ENCODE measurements around the gene ITIH6.
A peak's percentile ranks its signal among the peaks of the same experiment; 100 is the strongest.
"Not testable (repeated sequence)": the region's sequence is repeated elsewhere in the genome, so short reads cannot be mapped to it uniquely, and the experiment has no call there.

ITIH6 gene, protein sequence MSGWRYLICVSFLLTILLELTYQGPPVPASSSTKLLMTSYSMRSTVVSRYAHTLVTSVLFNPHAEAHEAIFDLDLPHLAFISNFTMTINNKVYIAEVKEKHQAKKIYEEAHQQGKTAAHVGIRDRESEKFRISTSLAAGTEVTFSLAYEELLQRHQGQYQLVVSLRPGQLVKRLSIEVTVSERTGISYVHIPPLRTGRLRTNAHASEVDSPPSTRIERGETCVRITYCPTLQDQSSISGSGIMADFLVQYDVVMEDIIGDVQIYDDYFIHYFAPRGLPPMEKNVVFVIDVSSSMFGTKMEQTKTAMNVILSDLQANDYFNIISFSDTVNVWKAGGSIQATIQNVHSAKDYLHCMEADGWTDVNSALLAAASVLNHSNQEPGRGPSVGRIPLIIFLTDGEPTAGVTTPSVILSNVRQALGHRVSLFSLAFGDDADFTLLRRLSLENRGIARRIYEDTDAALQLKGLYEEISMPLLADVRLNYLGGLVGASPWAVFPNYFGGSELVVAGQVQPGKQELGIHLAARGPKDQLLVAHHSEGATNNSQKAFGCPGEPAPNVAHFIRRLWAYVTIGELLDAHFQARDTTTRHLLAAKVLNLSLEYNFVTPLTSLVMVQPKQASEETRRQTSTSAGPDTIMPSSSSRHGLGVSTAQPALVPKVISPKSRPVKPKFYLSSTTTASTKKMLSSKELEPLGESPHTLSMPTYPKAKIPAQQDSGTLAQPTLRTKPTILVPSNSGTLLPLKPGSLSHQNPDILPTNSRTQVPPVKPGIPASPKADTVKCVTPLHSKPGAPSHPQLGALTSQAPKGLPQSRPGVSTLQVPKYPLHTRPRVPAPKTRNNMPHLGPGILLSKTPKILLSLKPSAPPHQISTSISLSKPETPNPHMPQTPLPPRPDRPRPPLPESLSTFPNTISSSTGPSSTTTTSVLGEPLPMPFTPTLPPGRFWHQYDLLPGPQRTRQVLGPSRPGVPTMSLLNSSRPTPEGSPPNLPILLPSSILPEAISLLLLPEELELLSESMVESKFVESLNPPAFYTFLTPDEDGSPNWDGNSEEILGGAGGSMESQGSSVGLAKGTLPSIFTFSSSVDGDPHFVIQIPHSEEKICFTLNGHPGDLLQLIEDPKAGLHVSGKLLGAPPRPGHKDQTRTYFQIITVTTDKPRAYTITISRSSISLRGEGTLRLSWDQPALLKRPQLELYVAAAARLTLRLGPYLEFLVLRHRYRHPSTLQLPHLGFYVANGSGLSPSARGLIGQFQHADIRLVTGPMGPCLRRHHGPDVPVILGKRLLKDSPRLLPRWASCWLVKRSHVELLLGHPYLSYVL

DNA sequence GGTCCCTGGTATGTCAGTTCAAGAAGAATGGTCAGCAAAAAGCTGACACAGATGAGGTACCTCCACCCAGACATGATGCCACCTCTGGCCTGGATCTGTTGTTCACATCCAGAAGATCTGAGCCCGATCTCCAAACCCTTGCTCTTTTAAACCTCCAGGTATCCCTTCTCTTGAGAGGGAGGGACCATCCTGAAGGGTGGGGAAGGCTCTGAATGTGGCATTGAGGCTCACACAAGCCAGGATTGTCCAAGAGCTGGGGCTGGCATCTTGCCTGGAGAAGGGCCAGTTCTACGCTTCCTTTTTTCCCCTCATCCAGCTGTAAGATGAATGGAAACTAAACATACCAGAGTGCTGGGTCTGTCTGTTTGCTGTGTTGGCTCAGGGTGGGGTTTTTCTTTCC lies at the start of gene ITIH6:
Gene ITIH6 (minus strand): TSS at position 119 of the 400 bp plus-strand sequence. CDS start 45 bp downstream, at position 74.
- no peak for DNase-seq (ENCODE audit: low spot score)

DNA sequence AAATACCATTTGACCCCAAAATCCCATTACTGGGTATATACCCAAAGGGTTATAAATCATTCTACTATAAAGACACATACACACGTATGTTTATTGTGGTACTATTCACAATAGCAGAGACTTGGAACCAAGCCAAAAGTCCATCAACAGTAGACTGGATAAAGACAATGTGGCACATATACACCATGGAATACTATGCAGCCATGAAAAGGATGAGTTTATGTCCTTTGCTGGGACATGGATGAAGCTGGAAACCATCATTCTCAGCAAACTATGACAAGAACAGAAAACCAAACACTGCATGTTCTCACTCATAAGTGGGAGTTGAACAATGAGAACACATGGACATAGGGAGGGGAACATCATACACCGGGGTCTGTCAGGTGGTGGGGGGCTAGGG lies 49.6 kb upstream of the ITIH6 start:
- DNase-seq (ENCODE audit: low spot score) = not testable (repeated sequence)

DNA sequence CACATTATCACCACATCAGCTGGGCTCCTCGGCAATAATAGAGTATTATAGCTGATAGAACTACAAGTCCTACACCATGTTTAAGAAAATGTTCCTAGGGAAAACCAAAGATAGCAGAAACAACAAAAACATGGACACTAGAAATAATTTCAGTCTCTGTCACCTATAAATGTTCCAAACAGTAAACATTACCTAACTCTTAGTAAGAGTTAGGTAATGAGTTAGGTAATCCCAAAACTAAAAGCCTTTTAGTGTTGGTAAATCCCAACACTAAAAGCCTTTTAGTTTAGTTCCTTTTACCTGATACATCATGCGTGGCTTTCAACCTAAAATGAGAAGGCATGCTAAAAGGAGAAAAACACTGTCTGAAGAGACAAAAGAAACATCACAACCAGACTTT lies 45.0 kb upstream of the ITIH6 start:
- DNase-seq (ENCODE audit: low spot score) = no peak

DNA sequence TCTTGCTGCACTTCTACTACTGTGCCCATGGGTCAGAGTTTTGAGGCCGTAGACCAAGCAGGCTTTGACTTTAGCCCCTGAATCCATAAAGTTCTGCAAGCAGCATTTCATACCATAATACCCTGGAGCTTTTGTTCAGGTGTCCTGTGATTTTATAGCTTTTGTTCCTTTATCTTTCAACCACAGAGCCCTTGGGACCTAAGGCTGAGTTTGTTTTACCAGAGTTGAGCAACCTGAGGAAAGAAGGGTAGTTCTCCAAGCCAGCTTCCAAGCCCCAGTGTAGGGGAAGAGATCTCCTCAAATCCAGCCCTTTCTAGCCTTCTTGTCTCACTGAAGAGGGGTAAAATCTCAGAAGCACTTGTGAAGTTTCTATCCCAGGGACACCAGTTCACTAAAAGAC lies 44.6 kb upstream of the ITIH6 start:
- no peak for DNase-seq (ENCODE audit: low spot score)

DNA sequence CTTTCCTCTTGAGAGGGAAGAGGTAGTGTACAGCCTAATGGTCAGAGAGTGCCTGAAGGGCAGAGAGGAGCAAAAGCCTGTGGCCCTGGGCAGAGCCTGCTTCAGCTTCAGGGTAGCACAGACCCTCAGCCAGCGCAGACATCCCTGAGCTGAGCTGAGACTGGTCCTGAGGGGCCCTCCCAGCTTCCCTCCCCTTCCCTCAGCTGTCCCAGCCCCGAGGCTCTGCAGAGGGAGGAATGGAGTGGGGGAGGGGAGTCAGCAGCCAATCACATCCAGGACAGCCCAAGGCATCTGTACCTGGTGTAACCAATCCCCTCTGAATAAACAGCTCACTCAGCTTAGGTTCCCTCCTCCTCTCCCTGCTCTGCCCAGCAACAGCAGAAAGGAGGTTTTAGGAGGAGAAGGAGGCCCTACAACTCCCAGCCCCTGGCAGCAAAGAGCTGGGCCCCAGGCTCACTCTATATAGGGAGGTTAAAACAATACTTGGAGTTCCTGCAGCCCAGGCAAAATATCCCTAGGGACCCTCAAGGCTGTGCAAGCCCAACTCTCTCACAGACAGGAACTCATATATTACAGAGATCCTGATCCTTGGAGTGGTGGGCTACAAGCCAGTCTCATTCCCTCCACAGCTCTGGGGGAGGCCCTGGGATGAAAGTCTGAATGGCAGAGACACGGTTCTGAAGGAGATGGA lies 43.3 kb upstream of the ITIH6 start:
- not testable (repeated sequence) for DNase-seq (ENCODE audit: low spot score)

GRCh38 chrX:54838583-54838982 lies 40.5 kb upstream of the ITIH6 start:
- no peak for DNase-seq (ENCODE audit: low spot score)

DNA sequence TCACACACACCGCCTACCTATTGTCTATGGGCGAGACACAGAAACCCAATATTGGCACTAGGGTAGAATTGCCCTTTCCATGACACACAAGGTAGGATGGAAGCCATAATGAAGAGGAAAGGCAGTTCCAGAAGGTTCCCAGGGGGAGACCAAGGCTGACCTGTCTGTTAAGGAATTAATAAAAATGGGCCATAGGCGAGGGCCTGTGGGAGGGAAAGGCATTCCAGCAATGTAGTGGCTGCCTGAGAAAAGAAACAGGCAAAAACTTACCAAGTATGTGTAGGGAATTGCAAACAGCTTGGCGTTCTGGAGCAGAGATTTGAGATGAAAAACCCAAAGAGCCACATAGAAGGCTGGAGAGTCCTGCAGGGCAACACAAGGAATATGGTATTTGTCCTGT lies 28.5 kb upstream of the ITIH6 start:
- DNase-seq (ENCODE audit: low spot score) = no peak

GRCh38 chrX:54825716-54826438 lies 27.8 kb upstream of the ITIH6 start:
- no peak for DNase-seq (ENCODE audit: low spot score)

DNA sequence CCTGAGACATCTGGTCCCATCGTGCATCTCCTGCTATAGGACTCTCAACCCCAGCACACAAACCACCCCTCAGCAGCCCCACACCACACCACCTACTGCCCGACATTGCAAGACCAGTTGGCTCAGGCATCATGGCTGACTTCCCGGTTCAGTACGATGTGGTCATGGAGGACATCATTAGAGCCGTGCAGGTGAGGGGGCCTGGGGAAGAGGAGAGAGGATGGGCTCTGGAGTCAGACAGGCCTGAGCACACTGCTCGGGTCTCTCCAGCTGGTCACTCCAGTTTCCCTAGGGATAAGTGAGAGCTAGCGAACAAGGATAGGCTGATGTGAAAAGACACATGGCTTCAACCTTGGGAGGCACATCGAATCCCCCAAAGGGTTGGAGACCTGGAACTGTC lies 26.7 kb upstream of the ITIH6 start:
- DNase-seq (ENCODE audit: low spot score) = no peak

DNA sequence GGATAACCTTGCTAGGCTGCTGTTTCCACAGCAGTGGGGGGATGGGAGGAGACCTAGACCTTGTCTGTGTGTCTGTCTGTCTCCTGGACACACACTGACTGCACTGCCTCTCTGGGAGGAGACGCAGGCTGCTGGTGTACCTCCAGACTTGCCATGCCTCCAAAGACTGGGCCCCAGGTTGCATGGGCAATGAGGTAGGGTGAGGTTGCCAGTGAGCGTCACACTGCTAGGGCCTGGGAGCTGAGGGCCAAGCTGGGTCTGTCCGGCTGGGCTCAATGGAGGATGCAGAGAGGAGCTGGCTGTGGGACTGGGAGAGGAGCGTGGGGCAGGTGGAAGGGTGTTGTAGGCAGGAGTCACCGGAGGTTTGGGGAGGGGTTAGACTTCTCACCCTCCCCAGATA lies 26.1 kb upstream of the ITIH6 start:
- no peak for DNase-seq (ENCODE audit: low spot score)

GRCh38 chrX:54821310-54821709 lies 23.3 kb upstream of the ITIH6 start:
- no peak for DNase-seq (ENCODE audit: low spot score)

- no peak for DNase-seq (ENCODE audit: low spot score)
Measured at GRCh38 chrX:54820737-54821136, 22.7 kb upstream of the ITIH6 start.

GRCh38 chrX:54819201-54819600 lies 21.1 kb upstream of the ITIH6 start:
- no peak for DNase-seq (ENCODE audit: low spot score)

DNA sequence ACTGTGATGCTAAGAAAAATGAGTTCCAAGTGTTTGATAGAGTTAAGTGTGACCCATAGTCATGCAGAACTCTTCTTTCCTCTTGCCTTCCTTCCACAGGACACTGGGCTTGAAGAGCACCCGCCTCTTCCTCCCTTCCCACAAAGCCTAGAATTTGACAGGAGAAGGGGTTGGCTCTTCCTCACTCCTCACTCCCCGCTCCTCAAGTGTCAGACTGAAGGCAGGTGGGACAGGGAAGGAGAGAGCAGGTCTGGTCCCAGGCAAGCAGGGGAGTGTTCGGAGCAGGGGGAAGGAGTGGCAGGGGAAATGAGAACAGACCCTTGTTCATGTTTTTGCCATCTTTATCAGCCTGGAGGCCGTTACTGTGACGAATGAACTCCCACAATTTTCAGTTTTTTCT lies 20.2 kb upstream of the ITIH6 start:
- DNase-seq (ENCODE audit: low spot score) = no peak

GRCh38 chrX:54817220-54817820 lies 19.3 kb upstream of the ITIH6 start:
- DNase-seq (ENCODE audit: low spot score) = no peak

DNA sequence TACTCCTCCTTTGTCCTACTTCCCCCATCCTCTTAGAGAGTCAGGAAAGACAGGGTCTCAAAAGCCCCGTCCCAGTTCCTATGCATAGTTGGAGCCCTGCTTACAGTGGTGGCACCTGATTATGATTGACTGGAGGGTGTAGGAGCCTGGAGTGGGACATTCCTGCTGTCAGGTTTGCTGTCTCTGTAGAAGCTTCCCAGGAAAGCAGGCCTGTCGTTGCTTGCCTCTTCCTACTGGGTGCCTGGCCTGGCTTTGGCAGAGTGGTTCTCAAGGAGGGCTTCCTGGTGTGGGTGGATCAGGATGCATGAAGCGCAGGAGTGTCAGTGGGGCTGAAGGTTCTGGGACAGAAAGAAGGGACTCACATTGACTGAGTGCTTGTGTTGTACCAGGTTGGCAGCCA lies 14.3 kb upstream of the ITIH6 start:
- DNase-seq (ENCODE audit: low spot score) = no peak

DNA sequence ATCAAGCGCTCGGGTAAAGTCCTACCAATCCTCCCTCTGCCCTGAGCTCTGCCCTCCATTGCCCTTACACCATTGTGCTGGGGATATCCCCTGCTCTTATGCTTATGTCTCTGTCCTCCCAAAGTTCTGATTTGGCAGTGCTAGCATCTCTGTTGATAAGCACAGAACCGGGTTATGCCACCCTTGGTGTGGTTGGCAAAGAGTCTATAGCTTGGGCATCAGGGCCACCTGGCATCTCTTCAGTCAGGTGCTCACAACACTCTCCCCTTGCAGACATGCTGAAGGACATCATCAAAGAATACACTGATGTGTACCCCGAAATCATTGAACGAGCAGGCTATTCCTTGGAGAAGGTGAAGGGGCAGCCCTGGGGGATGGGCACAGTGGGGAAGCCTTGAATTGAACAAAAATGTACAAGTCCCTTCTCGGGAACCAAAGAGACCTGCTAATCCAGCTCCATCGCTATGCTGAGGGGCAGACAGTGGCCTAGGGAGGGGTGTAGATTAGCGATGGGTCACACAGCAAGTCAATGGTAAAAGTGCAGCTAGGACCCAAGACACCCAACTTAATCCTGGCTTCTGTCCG lies 13.3 kb upstream of the ITIH6 start:
- no peak for DNase-seq (ENCODE audit: low spot score)

- no peak for DNase-seq (ENCODE audit: low spot score)
Measured at GRCh38 chrX:54810532-54810931, 12.5 kb upstream of the ITIH6 start.

DNA sequence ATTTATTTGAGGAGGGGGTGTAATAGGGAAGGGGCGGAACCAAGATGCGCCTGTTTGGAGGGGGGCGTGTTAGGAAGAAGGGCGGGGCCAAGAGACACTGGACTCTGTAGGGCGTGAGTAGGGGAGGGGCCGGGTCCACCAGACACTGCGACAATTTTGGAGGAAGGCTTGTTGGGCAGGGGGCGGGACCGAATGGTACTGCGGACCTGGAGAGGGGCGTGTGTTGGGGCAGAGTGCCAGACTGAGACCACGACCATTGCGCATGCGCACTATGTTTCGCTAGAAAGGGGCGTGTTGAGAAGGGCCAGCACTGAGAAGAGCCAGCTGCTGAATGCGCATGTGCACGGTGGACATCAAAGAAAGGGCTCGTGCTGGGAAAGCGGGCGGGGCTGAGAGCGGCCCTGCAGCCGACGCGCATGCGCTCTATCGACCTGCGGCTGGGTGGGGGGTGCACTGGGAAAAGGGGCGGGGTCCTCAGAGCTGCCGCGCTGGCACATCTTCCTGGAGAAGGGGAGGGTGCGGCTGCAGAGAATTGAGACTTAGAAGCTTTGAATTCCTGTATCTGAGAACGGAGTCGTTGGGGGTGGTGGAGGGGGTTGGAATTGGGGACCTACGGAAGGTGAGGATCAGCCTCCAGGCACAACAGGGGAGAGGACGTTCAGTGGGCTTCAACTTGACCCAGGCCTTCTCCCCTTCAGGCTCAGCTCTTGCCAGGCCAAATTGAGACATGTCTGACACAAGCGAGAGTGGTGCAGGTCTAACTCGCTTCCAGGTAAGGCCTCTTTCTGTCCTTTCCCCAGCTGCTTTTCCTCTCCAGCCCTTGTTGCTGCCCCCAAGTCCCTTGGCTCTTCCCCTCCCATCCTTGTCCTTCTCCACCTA lies 10.8 kb upstream of the ITIH6 start:
- DNase-seq (ENCODE audit: low spot score) = peak; percentile 97

All from GM03348 (cell line).